HepG2 (cell line): ENCODE measurements around the gene CDT1. TPM values are rescaled to one million over a fixed set of nuclear protein-coding genes. Genes with fewer than 3 reads are reported as not detected.

ENCODE experiments used
- HES4 ChIP-seq: sonication (generic); formaldehyde crosslinking; IDR thresholded peaks from 2 replicates; pipeline ENCODE4 v1.9.0; 2021; ENCODE audit warnings: mild to moderate bottlenecking, missing genetic modification reagents, borderline replicate concordance
- HNRNPLL ChIP-seq: fragments of 200-400 bp; formaldehyde crosslinking; IDR thresholded peaks from 2 replicates; pipeline ENCODE4 v1.6.1; 2017; ENCODE audit warnings: mild to moderate bottlenecking, low read depth, low read length; ENCODE audit not compliant: poor library complexity, severe bottlenecking
- MED13 ChIP-seq: sonication (generic); formaldehyde crosslinking; IDR thresholded peaks from 2 replicates; pipeline ENCODE4 v1.5.0; 2020; ENCODE audit warnings: missing genetic modification reagents
- NONO ChIP-seq, 2 experiments: fragments of 450-650 bp in 1 of 2; sonication (generic) in 1 of 2; formaldehyde crosslinking in 1 of 2; IDR thresholded peaks in 1 of 2; conservative IDR thresholded peaks in 1 of 2; 2 replicates each; pipeline versions ENCODE4 v1.6.1 to v1.8.0; 2017 to 2022; ENCODE audit warnings: mild to moderate bottlenecking in 1 of 2, missing genetic modification reagents in 1 of 2, moderate library complexity in 1 of 2
- POLR2A ChIP-seq, 2 experiments: IDR thresholded peaks; 2 replicates each; pipeline ENCODE4 v1.6.1; 2011; ENCODE audit warnings: low read depth in 2 of 2, low read length in 2 of 2, mild to moderate bottlenecking in 1 of 2, moderate library complexity in 1 of 2; ENCODE audit not compliant: insufficient read depth in 1 of 2
- POLR2G ChIP-seq: fragments of 200-400 bp; formaldehyde crosslinking; IDR thresholded peaks from 2 replicates; pipeline ENCODE4 v1.6.1; 2018; ENCODE audit warnings: mild to moderate bottlenecking, low read depth, low read length, moderate library complexity
- RBM22 ChIP-seq: fragments of 200-400 bp; formaldehyde crosslinking; optimal IDR thresholded peaks from 2 replicates; pipeline ENCODE3; 2017; ENCODE audit warnings: mild to moderate bottlenecking, low read length, moderate library complexity
- SKI ChIP-seq: fragments of 450-650 bp; IDR thresholded peaks from one replicate; pipeline ENCODE4 v1.6.1; 2018; ENCODE audit warnings: mild to moderate bottlenecking; ENCODE audit not compliant: partially characterized antibody
- SRSF4 ChIP-seq: fragments of 200-400 bp; formaldehyde crosslinking; IDR thresholded peaks from one replicate; pipeline ENCODE4 v1.6.1; 2018; ENCODE audit warnings: mild to moderate bottlenecking, low read depth, low read length, moderate library complexity; ENCODE audit not compliant: poor library complexity, severe bottlenecking
- TCF7 ChIP-seq: sonication (generic); IDR thresholded peaks from 2 replicates; pipeline ENCODE4 v1.6.1; 2016; ENCODE audit warnings: antibody characterized with exemption, low read depth
- TFE3 ChIP-seq: IDR thresholded peaks from 2 replicates; pipeline ENCODE4 v1.6.1; 2016
- U2AF1 ChIP-seq: fragments of 200-400 bp; formaldehyde crosslinking; optimal IDR thresholded peaks from 2 replicates; pipeline ENCODE3; 2017; ENCODE audit warnings: mild to moderate bottlenecking, low read depth, low read length
- ZBTB38 ChIP-seq: sonication (generic); formaldehyde crosslinking; IDR thresholded peaks from 2 replicates; pipeline ENCODE4 v1.5.1; 2020; ENCODE audit warnings: mild to moderate bottlenecking, missing genetic modification reagents
- ZC3H13 ChIP-seq: sonication (generic); formaldehyde crosslinking; IDR thresholded peaks from 2 replicates; pipeline ENCODE4 v1.8.1; 2023; ENCODE audit warnings: mild to moderate bottlenecking, missing genetic modification reagents, moderate library complexity
- ZFP91 ChIP-seq: sonication (generic); formaldehyde crosslinking; IDR thresholded peaks from 2 replicates; pipeline ENCODE4 v1.9.0; 2022; ENCODE audit warnings: missing genetic modification reagents, mild to moderate bottlenecking, borderline replicate concordance
- ZNF232 ChIP-seq: sonication (generic); formaldehyde crosslinking; IDR thresholded peaks from 2 replicates; pipeline ENCODE4 v1.4.0; 2020; ENCODE audit warnings: missing genetic modification reagents, borderline replicate concordance
- ZNF256 ChIP-seq: sonication (generic); formaldehyde crosslinking; conservative IDR thresholded peaks from 2 replicates; pipeline ENCODE4 v1.4.0; 2020; ENCODE audit warnings: missing genetic modification reagents
- ZNF260 ChIP-seq: sonication (generic); formaldehyde crosslinking; IDR thresholded peaks from 2 replicates; pipeline ENCODE4 v1.4.0; 2020; ENCODE audit warnings: missing genetic modification reagents, low read depth, mild to moderate bottlenecking, borderline replicate concordance
- ZNF446 ChIP-seq: sonication (generic); formaldehyde crosslinking; IDR thresholded peaks from 2 replicates; pipeline ENCODE4 v1.5.0; 2020; ENCODE audit warnings: mild to moderate bottlenecking, missing genetic modification reagents
- ZNF556 ChIP-seq: sonication (generic); formaldehyde crosslinking; IDR thresholded peaks from 2 replicates; pipeline ENCODE4 v1.4.0; 2020; ENCODE audit warnings: mild to moderate bottlenecking, missing genetic modification reagents, borderline replicate concordance
- ZNF563 ChIP-seq: sonication (generic); formaldehyde crosslinking; IDR thresholded peaks from 2 replicates; pipeline ENCODE4 v1.8.0; 2022; ENCODE audit warnings: mild to moderate bottlenecking, moderate library complexity, missing genetic modification reagents
- ZNF709 ChIP-seq: sonication (generic); formaldehyde crosslinking; IDR thresholded peaks from 2 replicates; pipeline ENCODE4 v1.5.0; 2020; ENCODE audit warnings: mild to moderate bottlenecking, missing genetic modification reagents
- ZSCAN12 ChIP-seq: sonication (generic); formaldehyde crosslinking; IDR thresholded peaks from 2 replicates; pipeline ENCODE4 v1.9.0; 2021; ENCODE audit warnings: mild to moderate bottlenecking, missing genetic modification reagents
- ZSCAN5A ChIP-seq: sonication (generic); formaldehyde crosslinking; IDR thresholded peaks from 2 replicates; pipeline ENCODE4 v1.8.0; 2022; ENCODE audit warnings: mild to moderate bottlenecking, missing genetic modification reagents, borderline replicate concordance
- polyA plus RNA-seq, 8 experiments: library from polyadenylated mRNA; depleted of rRNA in 3 of 8; stranded (reverse) in 7 of 8; unstranded in 1 of 8; fragments of >200 nt; fragmentation: Illumina TruSeq in 4 of 8; extraction: Trizol in 4 of 8; gene quantifications; 2 replicates each; pipeline versions ENCODE4 v1.2.1 to v1.2.3, GENCODE V29; 2011 to 2016; ENCODE audit warnings: low read depth in 4 of 8, missing spikeins in 1 of 8, mixed read lengths in 1 of 8; ENCODE audit not compliant: insufficient read depth in 1 of 8
- total RNA-seq, 5 experiments: library from RNA; depleted of rRNA; stranded (reverse); fragments of >200 nt; fragmentation: Illumina TruSeq; extraction: Trizol; gene quantifications; 2 replicates each; pipeline ENCODE4 v1.2.3, GENCODE V29; 2016; ENCODE audit warnings: low read depth in 1 of 5

The CDT1 gene
- total and polyA plus RNA-seq, 2 of the 13 experiments (the other 11 are each of a cell fraction or from before 2014, with no cell fraction given): 23.1 to 23.8 TPM

- TF ChIP-seq TFE3: no peak
- TF ChIP-seq ZFP91 (CRISPR knock-in tag): no peak
- no peak for TF ChIP-seq ZSCAN12 (CRISPR knock-in tag)
- 0 out of 2 replicates have a peak, but pooled peaks have one; percentile 19 for TF ChIP-seq ZBTB38 (CRISPR knock-in tag)
- TF ChIP-seq ZNF232: no peak
- 0 out of 4 replicates have a peak, but pooled peaks of 1 of the 2 experiments have one; percentile 13 for TF ChIP-seq POLR2A (IDR thresholded peaks at IDR 0.05; ENCODE audit: insufficient read depth in 1 of 2, low read depth in 2 of 2, low read length in 2 of 2)
- TF ChIP-seq HES4 (CRISPR knock-in tag): 0 out of 2 replicates have a peak, but pooled peaks have one; percentile 24
- 0 out of 2 replicates have a peak, but pooled peaks have one; percentile 37 for TF ChIP-seq ZSCAN5A (CRISPR knock-in tag)
- TF ChIP-seq ZNF556 (CRISPR knock-in tag): 0 out of 2 replicates have a peak, but pooled peaks have one; percentile 14
- TF ChIP-seq U2AF1: peak; percentile 63
- peak; percentile 64 for TF ChIP-seq POLR2G
- no peak for TF ChIP-seq ZNF256
- TF ChIP-seq ZC3H13 (CRISPR knock-in tag): 0 out of 2 replicates have a peak, but pooled peaks have one; percentile 25
- TF ChIP-seq SRSF4: peak; percentile 44
- TF ChIP-seq ZNF446 (CRISPR knock-in tag): peak; percentile 68
- TF ChIP-seq SKI: no peak
- TF ChIP-seq MED13 (CRISPR knock-in tag): 0 out of 2 replicates have a peak, but pooled peaks have one; percentile 24
- TF ChIP-seq RBM22: peak; percentile 89
- no peak for TF ChIP-seq TCF7
- TF ChIP-seq ZNF563 (CRISPR knock-in tag): peak; percentile 37; the same call in 1 of the 2 replicates
- peak; percentile 37; the same call in 1 of the 2 replicates for TF ChIP-seq ZNF709 (CRISPR knock-in tag)
- TF ChIP-seq NONO (IDR thresholded peaks at IDR 0.05): no peak
- TF ChIP-seq NONO (CRISPR knock-in tag; conservative IDR thresholded peaks at IDR 0.05): peak; percentile 58; the same call in 1 of the 2 replicates
- no peak for TF ChIP-seq ZNF260
- TF ChIP-seq HNRNPLL: peak; percentile 22
Observed at GRCh38 chr16:88807626-88808453, 4.3 kb downstream of the CDT1 start (continued).
